GM19372 (cell line): ENCODE results near the gene SEMA3F.

ENCODE experiments used
- ATAC-seq: cut with Tn5 transposase; IDR thresholded peaks from one replicate; pipeline ENCODE4 v1.9.1; 2021; ENCODE audit warnings: mild to moderate bottlenecking, low read depth, moderate library complexity; ENCODE audit not compliant: unreplicated experiment

SEMA3F gene

GRCh38 chr3:50168791-50169190 is 13.7 kb downstream of the SEMA3F start:
- no peak for ATAC-seq

- ATAC-seq = no peak
These were observed 14.2 kb downstream of the SEMA3F start for GRCh38 chr3:50169232-50169832.

- ATAC-seq = no peak
These were observed 14.7 kb downstream of the SEMA3F start for GRCh38 chr3:50169858-50170257.

GRCh38 chr3:50170689-50171088 is 15.6 kb downstream of the SEMA3F start:
- ATAC-seq = no peak

DNA sequence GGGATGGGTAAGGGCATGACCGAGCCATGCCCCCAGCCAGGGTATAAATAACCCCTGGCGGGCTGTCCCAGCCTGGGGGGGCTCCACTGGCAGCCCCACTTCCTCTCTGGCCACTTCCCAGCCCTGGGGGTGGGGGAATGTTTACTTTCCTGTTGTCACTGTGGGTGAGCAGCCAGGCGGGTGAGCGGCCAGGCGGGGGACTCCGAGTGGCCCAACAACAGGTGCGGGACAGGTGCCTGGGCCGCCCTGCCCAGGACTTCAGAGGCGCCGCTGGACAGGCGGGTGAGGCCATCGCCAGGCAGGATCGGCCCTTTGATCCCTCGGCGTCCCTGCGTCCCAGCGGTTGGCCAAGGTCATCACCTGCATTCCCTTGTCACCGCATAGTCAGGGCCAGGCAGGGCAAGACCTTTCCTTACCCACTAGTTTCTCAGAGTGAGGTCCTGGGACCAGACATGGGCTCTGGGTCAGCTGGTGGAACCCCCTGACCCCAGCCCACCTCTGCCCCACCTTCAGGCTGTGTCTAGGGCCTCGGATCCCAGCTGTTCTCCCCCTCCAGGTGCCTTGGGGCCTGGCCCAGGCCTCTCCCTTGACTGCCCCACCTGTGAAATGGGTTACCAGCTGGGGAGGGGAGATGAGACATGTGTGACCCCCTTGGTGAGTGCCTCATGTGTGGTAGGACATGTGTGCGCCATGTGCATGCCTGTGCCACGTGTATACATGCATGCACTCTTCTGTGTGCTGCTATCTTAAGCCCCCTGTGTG is 16.6 kb downstream of the SEMA3F start:
- no peak for ATAC-seq

DNA sequence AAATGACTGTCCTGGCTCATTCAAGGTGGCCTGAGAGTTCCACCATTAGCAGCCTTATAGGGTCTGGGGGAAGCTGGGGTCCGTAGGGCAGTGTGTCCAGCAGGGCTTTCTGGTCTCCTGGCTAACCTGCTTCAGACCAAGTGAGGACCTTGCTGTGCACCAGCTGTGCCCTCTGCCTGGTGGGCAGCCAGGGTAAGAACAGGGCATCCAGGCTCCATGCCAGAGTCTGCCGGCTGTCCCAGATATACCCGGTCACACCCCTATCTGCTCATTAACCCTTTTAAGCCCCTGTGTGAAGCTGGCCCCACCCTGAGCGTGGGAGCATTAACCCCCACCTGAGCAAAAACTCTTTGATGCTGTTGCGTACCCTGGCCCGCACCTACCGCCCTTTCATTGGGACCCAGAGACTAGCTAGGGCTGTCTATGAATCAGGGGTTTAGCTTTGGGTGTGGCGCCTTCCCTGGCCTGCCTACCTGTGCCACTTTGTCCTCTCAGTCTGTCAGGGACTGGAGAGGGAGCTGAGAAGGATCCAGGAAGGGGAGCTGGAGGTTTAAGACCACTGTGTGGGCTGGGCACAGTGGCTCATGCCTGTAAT is 17.6 kb downstream of the SEMA3F start:
- no peak for ATAC-seq

DNA sequence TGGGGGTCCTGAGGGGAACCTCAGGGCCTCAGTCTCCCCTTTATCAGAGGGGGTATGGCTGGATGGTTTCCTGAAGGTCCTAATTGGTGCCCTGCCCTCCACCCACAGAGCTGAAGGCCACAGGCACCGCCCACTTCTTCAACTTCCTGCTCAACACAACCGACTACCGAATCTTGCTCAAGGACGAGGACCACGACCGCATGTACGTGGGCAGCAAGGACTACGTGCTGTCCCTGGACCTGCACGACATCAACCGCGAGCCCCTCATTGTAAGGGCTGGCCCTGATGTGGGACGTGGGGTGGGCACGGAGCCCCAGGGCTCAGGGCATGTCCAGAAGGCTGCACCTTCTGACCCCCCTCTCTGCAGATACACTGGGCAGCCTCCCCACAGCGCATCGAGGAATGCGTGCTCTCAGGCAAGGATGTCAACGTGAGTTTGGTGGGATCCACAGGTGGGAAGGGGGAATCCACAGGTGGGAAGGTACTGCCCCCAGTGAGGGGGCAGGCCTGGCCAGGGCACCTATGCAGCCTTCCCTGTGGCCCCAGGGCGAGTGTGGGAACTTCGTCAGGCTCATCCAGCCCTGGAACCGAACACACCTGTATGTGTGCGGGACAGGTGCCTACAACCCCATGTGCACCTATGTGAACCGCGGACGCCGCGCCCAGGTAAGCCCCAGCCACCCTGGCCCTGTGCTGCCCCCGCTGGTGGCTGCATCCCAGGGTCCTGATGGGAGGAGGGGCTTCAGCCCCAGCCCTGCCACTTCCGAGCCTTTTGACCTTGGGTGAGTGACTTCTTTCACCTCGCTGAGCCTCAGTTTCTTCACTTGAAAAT is 18.8 kb downstream of the SEMA3F start:
- no peak for ATAC-seq

- ATAC-seq = no peak
These were observed 19.4 kb downstream of the SEMA3F start for GRCh38 chr3:50174517-50174895.

DNA sequence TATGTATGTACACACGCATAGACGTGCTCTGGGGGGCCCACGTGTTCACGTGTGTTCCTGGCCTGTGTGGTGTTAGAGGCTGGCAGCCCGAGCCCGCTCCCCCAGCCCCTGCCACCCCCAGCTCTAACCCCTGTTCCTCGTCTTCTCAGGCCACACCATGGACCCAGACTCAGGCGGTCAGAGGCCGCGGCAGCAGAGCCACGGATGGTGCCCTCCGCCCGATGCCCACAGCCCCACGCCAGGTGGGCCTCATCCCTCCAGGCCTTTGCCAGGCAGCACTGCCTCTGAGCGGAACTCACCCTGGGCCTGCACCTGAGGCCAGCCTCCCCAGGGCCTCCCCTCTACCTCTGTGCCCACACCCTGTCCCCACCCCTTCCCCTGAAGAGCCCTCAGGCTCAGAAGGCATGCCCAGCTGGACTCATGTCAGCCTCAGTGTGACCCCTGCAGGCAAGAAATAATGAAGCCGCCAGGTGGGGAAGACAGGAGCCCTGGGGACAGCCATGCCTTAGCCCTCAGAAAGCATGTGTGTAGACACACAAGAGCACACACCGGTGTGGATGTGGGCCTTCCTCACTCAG is 19.9 kb downstream of the SEMA3F start:
- no peak for ATAC-seq

DNA sequence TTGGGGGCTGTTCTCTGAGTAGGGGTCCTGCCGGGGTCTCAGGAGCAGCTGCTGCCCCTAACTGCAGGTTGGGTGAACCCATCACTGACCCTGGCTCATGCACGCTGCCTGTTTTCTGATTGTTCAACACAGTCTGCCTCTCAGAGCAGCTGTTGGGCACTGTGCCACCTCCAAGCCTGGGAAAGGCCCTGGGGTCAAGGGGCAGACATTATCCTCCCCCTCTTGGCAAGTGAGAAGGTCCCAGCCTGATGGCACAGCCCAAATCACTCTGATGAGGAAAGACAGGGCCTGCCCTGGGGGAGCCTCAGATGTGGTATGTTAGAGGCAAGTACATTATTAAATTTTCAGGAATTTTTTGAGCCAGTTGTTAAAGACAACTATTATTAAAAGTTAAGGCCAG is 22.2 kb downstream of the SEMA3F start:
- no peak for ATAC-seq

DNA sequence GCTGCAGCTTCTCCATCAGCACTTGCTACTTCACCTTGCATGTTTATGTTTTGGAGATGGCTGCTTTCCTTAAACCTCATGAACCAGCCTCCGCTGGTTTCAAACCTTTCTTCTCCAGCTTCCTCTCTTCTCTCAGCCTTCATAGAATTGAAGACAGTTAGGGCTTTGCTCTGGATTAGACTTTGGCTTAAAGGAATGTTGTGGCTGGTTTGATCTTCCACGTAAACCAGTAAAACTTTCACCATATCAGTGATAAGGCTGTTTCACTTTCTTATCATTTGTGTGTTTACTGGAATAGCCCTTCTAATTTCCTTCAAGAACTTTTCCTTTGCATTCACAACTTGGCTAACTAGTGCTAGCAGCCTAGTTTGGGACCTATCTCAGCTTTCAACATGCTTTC is 24.6 kb downstream of the SEMA3F start:
- ATAC-seq = no peak

DNA sequence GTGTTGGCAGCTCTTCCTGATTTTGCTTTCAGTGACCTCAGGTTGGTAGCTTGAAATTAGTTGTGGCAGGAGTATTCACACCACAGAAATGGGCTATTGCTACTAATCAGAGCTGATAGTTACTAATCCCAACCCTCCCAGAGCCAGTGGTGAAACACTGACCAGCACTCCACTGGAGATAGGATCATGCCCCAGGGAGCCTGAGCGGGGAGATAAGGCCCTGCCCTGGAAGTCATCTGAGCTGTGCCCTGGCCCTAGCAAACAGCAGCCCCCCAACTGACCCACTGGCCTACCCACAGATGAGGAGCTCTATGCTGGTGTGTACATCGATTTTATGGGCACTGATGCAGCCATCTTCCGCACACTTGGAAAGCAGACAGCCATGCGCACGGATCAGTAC is 26.9 kb downstream of the SEMA3F start:
- ATAC-seq = no peak

DNA sequence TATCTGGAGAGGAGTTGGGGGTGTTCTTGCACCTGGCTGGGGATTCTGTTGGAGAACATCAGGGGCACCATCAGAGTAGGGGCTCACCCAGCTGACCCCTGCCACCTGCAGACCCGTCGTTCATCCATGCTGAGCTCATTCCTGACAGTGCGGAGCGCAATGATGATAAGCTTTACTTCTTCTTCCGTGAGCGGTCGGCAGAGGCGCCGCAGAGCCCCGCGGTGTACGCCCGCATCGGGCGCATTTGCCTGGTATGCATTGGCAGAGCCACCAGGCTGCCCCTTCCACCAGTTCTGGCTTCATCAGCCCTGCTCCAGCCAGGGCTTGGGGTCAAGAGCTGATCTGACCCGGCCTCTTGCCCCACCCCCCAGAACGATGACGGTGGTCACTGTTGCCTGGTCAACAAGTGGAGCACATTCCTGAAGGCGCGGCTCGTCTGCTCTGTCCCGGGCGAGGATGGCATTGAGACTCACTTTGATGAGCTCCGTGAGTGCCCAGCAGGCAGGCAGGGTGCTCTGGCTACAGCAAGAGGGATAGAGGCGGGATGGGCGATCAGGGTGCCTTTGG is 27.5 kb downstream of the SEMA3F start:
- no peak for ATAC-seq

DNA sequence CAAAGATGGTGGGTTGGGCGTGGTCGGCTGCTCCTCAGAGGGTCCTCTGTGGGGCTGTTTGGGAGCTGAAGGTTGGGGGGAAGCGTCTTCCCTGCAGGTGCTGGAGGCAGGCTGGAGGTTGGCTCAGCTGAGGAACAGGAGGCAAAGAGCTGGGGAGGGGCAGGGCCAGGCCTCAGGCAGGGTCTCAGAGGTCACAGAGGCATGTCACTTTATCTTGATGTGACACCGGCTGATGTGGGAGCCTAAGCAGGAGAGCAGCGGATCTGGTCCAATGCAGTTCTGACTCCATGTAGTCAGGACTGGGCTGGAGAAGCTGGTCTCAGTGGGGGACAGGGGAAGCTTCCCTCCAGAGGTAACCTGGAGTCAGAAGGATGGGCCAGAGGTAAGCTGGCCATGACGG is 28.6 kb downstream of the SEMA3F start:
- no peak for ATAC-seq

DNA sequence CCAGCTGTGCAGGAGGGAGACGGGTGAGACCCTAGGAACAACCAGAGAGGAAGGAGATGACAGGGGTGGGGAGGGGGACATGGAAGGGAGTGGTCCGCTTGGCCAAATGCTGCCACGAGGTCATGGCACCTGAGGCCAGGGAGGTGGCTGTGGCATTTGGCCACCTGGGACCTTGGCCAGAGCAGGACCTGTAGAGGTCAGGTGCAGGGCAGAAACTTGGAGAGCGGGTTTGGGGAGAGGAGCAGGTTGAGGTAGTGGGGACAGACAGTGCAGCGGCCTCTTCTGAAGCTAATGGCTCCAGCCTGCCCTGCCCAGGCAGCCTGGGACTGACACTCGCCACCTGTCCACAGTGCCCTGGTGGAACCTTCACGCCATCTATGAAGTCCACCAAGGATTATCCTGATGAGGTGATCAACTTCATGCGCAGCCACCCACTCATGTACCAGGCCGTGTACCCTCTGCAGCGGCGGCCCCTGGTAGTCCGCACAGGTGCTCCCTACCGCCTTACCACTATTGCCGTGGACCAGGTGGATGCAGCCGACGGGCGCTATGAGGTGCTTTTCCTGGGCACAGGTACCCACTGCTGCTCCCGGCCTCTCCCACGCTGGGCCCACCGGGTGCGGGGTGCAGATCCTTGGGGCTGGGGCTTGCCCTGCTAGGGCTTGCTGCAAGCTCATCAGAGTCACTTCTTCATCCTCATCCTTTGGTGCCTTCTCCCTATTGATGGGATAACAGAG is 29.3 kb downstream of the SEMA3F start:
- ATAC-seq = no peak

- ATAC-seq = no peak
These were observed 30.1 kb downstream of the SEMA3F start for GRCh38 chr3:50185230-50185629.

DNA sequence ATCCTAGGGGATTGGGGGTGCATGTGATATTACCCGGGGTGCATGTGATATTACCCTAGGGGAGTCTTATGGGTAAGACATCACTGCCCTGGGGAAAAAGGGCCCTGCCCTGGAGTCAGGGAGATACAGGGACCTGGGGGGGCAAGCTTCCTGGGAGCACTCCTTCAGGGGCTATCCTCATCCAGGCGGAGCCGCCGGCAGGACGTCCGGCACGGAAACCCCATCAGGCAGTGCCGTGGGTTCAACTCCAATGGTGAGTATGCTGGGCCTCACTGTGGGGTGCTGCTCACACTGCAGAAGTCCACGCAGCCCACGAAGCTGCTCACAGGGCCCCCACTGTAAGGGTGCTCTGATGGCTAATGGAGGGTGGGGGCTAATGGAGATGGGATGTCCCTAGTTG is 31.0 kb downstream of the SEMA3F start:
- no peak for ATAC-seq

DNA sequence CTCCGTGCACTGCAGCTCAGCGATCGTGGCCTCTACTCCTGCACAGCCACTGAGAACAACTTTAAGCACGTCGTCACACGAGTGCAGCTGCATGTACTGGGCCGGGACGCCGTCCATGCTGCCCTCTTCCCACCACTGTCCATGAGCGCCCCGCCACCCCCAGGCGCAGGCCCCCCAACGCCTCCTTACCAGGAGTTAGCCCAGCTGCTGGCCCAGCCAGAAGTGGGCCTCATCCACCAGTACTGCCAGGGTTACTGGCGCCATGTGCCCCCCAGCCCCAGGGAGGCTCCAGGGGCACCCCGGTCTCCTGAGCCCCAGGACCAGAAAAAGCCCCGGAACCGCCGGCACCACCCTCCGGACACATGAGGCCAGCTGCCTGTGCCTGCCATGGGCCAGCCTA is 32.6 kb downstream of the SEMA3F start:
- ATAC-seq = no peak

GRCh38 chr3:50189274-50189673 is 34.1 kb downstream of the SEMA3F start:
- no peak for ATAC-seq

GRCh38 chr3:50189989-50190388 is 34.9 kb downstream of the SEMA3F start:
- no peak for ATAC-seq
